IgD-negative memory B cell (primary cell): ENCODE data around the gene MUCL3. TPM values are rescaled to one million over a fixed set of nuclear protein-coding genes. Genes with fewer than 3 reads are reported as not detected.
"Not testable (repeated sequence)": the region's sequence is repeated elsewhere in the genome, so short reads cannot be mapped to it uniquely, and the experiment has no call there.

ENCODE experiments used
- H3K27ac Mint-ChIP-seq, 3 donors: one replicate each; pipeline ENCODE4 v1.8.0; 2020 to 2022; ENCODE audit warnings: mild to moderate bottlenecking in 3 of 3, mixed read lengths in 3 of 3, moderate library complexity in 1 of 3
- H3K27me3 Mint-ChIP-seq: one replicate; pipeline ENCODE4 v1.8.0; 2021; ENCODE audit warnings: mixed read lengths
- H3K36me3 Mint-ChIP-seq: one replicate; pipeline ENCODE4 v1.8.0; 2020; ENCODE audit warnings: mild to moderate bottlenecking, mixed read lengths
- H3K4me1 Mint-ChIP-seq, 3 donors: one replicate each; pipeline ENCODE4 v1.8.0; 2020 to 2022; ENCODE audit warnings: mixed read lengths in 3 of 3, mild to moderate bottlenecking in 1 of 3
- H3K4me3 Mint-ChIP-seq, 4 donors: one replicate each; pipeline ENCODE4 v1.8.0; 2020 to 2022; ENCODE audit warnings: mild to moderate bottlenecking in 4 of 4, mixed read lengths in 4 of 4, moderate library complexity in 3 of 4
- H3K9me3 Mint-ChIP-seq, 3 donors: one replicate each; pipeline ENCODE4 v1.8.0; 2020 to 2021; ENCODE audit warnings: mixed read lengths in 3 of 3, mild to moderate bottlenecking in 1 of 3
- polyA plus RNA-seq: library from polyadenylated mRNA; unstranded; fragments of 300-500 nt; fragmentation: Illumina TruSeq; gene quantifications from one replicate; pipeline ENCODE4 v1.2.3, GENCODE V29; 2021

MUCL3 gene
- polyA plus RNA-seq, result not detected

- H3K27ac Mint-ChIP-seq, result no peak within 1 kb of the TSS
- H3K27me3 Mint-ChIP-seq, result peaks cover 40% of the 10 kb centered on the region
- H3K36me3 Mint-ChIP-seq, result no peaks in the 10 kb centered on the region
- H3K4me1 Mint-ChIP-seq, result peaks cover 0 to 3% (median 0%) of the 10 kb centered on the region in 3 donors
- H3K9me3 Mint-ChIP-seq, result no peaks in the 10 kb centered on the region
- H3K4me3 Mint-ChIP-seq, result peak within 1 kb of the TSS in 2 of 4 donors; percentile 46 to 71
These were observed at the start of gene MUCL3 for GRCh38 chr6:30940361-30940986. TSS of gene MUCL3 (plus strand) at chr6:30940973. CDS start at chr6:30941000, 27 bp downstream.

GRCh38 chr6:30891450-30891723 is 49.4 kb upstream of the MUCL3 start:
- Mint-ChIP-seq H3K4me3 (no peak overlapping the region), H3K4me1 (peaks cover 4 to 8% (median 8%) of the 10 kb centered on the region in 3 donors), H3K36me3 (peaks cover 8% of the 10 kb centered on the region), H3K27ac (no peak overlapping the region), H3K27me3 (peaks cover 5% of the 10 kb centered on the region), H3K9me3 (no peaks in the 10 kb centered on the region)

- peaks cover 0 to 8% (median 4%) of the 10 kb centered on the region in 3 donors for H3K4me1 Mint-ChIP-seq
- H3K9me3 Mint-ChIP-seq, result no peaks in the 10 kb centered on the region
- H3K27me3 Mint-ChIP-seq, result peaks cover 3% of the 10 kb centered on the region
- no peak overlapping the region for H3K27ac Mint-ChIP-seq
- H3K4me3 Mint-ChIP-seq, result no peak overlapping the region
- peaks cover 8% of the 10 kb centered on the region for H3K36me3 Mint-ChIP-seq
These were observed 48.8 kb upstream of the MUCL3 start for GRCh38 chr6:30891816-30892538.

- Mint-ChIP-seq H3K27ac (peak overlapping the region in 1 of 3 donors; percentile 39), H3K36me3 (peaks cover 8% of the 10 kb centered on the region), H3K4me1 (peaks cover 0 to 4% (median 4%) of the 10 kb centered on the region in 3 donors), H3K9me3 (no peaks in the 10 kb centered on the region), H3K4me3 (no peak overlapping the region), H3K27me3 (peaks cover 3% of the 10 kb centered on the region)
These were observed 47.7 kb upstream of the MUCL3 start for GRCh38 chr6:30893001-30893591.

GRCh38 chr6:30893666-30894065 is 47.1 kb upstream of the MUCL3 start:
- peak overlapping the region in 1 of 3 donors; percentile 39 for H3K27ac Mint-ChIP-seq
- H3K9me3 Mint-ChIP-seq, result no peaks in the 10 kb centered on the region
- peaks cover 0 to 4% (median 0%) of the 10 kb centered on the region in 3 donors for H3K4me1 Mint-ChIP-seq
- H3K36me3 Mint-ChIP-seq, result peaks cover 8% of the 10 kb centered on the region
- H3K4me3 Mint-ChIP-seq, result no peak overlapping the region
- H3K27me3 Mint-ChIP-seq, result peaks cover 3% of the 10 kb centered on the region

- peaks cover 3% of the 10 kb centered on the region for H3K27me3 Mint-ChIP-seq
- H3K4me3 Mint-ChIP-seq, result no peak overlapping the region
- H3K36me3 Mint-ChIP-seq, result peaks cover 8% of the 10 kb centered on the region
- no peak overlapping the region for H3K27ac Mint-ChIP-seq
- H3K4me1 Mint-ChIP-seq, result peaks cover 0 to 4% (median 0%) of the 10 kb centered on the region in 3 donors
- H3K9me3 Mint-ChIP-seq, result no peaks in the 10 kb centered on the region
These were observed 46.4 kb upstream of the MUCL3 start for GRCh38 chr6:30894381-30894780.

- H3K4me3 Mint-ChIP-seq, result no peak overlapping the region
- H3K27me3 Mint-ChIP-seq, result peaks cover 3% of the 10 kb centered on the region
- peaks cover 0 to 4% (median 0%) of the 10 kb centered on the region in 3 donors for H3K4me1 Mint-ChIP-seq
- no peak overlapping the region for H3K27ac Mint-ChIP-seq
- H3K36me3 Mint-ChIP-seq, result peaks cover 8% of the 10 kb centered on the region
- no peaks in the 10 kb centered on the region for H3K9me3 Mint-ChIP-seq
These were observed 45.8 kb upstream of the MUCL3 start for GRCh38 chr6:30894935-30895334.

- no peak overlapping the region for H3K4me3 Mint-ChIP-seq
These were observed 45.4 kb upstream of the MUCL3 start for GRCh38 chr6:30895343-30895742.

GRCh38 chr6:30896541-30896940 is 44.2 kb upstream of the MUCL3 start:
- H3K27me3 Mint-ChIP-seq, result peaks cover 3% of the 10 kb centered on the region
- H3K4me3 Mint-ChIP-seq, result no peak overlapping the region
- peaks cover 0 to 4% (median 0%) of the 10 kb centered on the region in 3 donors for H3K4me1 Mint-ChIP-seq
- peaks cover 8% of the 10 kb centered on the region for H3K36me3 Mint-ChIP-seq
- H3K27ac Mint-ChIP-seq, result no peak overlapping the region
- no peaks in the 10 kb centered on the region for H3K9me3 Mint-ChIP-seq

More at GRCh38 chr6:30895343-30895742, 45.4 kb upstream of the MUCL3 start:
- Mint-ChIP-seq H3K9me3 (no peaks in the 10 kb centered on the region), H3K27me3 (peaks cover 3% of the 10 kb centered on the region), H3K36me3 (peaks cover 8% of the 10 kb centered on the region), H3K27ac (no peak overlapping the region), H3K4me1 (peaks cover 0 to 4% (median 0%) of the 10 kb centered on the region in 3 donors)

- Mint-ChIP-seq H3K9me3 (no peaks in the 10 kb centered on the region), H3K36me3 (peaks cover 6% of the 10 kb centered on the region), H3K27ac (no peak overlapping the region), H3K27me3 (no peaks in the 10 kb centered on the region), H3K4me3 (no peak overlapping the region), H3K4me1 (peaks cover 6 to 10% (median 8%) of the 10 kb centered on the region in 3 donors)
These were observed 42.9 kb upstream of the MUCL3 start for GRCh38 chr6:30897882-30898281.

- H3K4me3 Mint-ChIP-seq, result no peak overlapping the region
- peaks cover 6% of the 10 kb centered on the region for H3K36me3 Mint-ChIP-seq
- H3K27me3 Mint-ChIP-seq, result no peaks in the 10 kb centered on the region
- H3K4me1 Mint-ChIP-seq, result peaks cover 9 to 13% (median 12%) of the 10 kb centered on the region in 3 donors
- H3K9me3 Mint-ChIP-seq, result no peaks in the 10 kb centered on the region
- peak overlapping the region in 1 of 3 donors; percentile 53 for H3K27ac Mint-ChIP-seq
These were observed 41.9 kb upstream of the MUCL3 start for GRCh38 chr6:30898750-30899360.

GRCh38 chr6:30900863-30901417 is 39.8 kb upstream of the MUCL3 start:
- Mint-ChIP-seq H3K27me3 (no peaks in the 10 kb centered on the region), H3K4me3 (no peak overlapping the region), H3K9me3 (no peaks in the 10 kb centered on the region), H3K27ac (peak overlapping the region in 1 of 3 donors; percentile 31), H3K36me3 (no peaks in the 10 kb centered on the region), H3K4me1 (peaks cover 9 to 12% (median 11%) of the 10 kb centered on the region in 3 donors)

GRCh38 chr6:30901436-30901835 is 39.3 kb upstream of the MUCL3 start:
- Mint-ChIP-seq H3K4me3 (no peak overlapping the region), H3K4me1 (peaks cover 9 to 12% (median 11%) of the 10 kb centered on the region in 3 donors), H3K27me3 (no peaks in the 10 kb centered on the region), H3K27ac (no peak overlapping the region), H3K9me3 (no peaks in the 10 kb centered on the region), H3K36me3 (no peaks in the 10 kb centered on the region)

- H3K9me3 Mint-ChIP-seq, H3K27me3 Mint-ChIP-seq, H3K36me3 Mint-ChIP-seq: not testable (repeated sequence)
- Mint-ChIP-seq H3K4me3 (peak overlapping the region in 3 of 4 donors; percentile 5 to 87 (median 5)), H3K4me1 (peaks cover 9 to 14% (median 12%) of the 10 kb centered on the region in 3 donors), H3K27ac (peak overlapping the region in 2 of 3 donors; percentile 8 to 77)
These were observed 38.6 kb upstream of the MUCL3 start for GRCh38 chr6:30902196-30902595.

GRCh38 chr6:30902709-30903108 is 38.1 kb upstream of the MUCL3 start:
- Mint-ChIP-seq H3K4me1 (peaks cover 10 to 15% (median 15%) of the 10 kb centered on the region in 3 donors), H3K27me3 (no peaks in the 10 kb centered on the region), H3K27ac (peak overlapping the region in 2 of 3 donors; percentile 8 to 77)

More at GRCh38 chr6:30902709-30903108, 38.1 kb upstream of the MUCL3 start:
- Mint-ChIP-seq H3K4me3 (peak overlapping the region in 3 of 4 donors; percentile 5 to 87 (median 5)), H3K9me3 (no peaks in the 10 kb centered on the region), H3K36me3 (no peaks in the 10 kb centered on the region)
